Measurements from ENCODE around the gene FAM163A. TPM values are rescaled to one million over a fixed set of nuclear protein-coding genes. Genes with fewer than 3 reads are reported as not detected.

Gene FAM163A
- total and polyA plus RNA-seq, 2 donors (not counting 1 experiment from before 2014, with no cell fraction given): not detected

DNA sequence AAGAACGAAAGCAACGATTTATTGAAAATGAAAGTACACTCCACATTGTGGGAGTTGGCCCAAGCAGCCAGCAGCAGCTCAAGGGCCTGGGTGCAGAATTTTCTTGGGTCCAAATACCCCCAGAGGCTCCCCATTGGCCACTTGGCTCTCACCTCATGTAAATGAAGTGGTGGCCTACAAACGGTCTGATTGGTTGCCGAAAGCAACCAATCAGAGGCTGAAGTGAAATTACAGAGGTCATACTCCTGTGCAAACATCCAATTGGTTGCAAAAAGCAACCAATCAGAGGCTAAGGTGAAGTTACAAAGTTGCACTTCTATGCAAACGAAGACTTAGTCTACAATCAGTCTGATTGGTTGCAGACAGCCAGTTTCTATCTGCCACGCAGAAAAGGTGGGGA, 31.9 kb downstream of the FAM163A start:
- Histone ChIP-seq H3K9ac (ENCODE audit: insufficient read depth, low read length) (no peak overlapping the region), H3K4me1 (ENCODE audit: control insufficient read depth, extremely low read depth, insufficient read depth, low read length) (no peaks in the 10 kb centered on the region), H3K27me3 (ENCODE audit: control insufficient read depth, insufficient read depth, low read length) (peaks cover 5% of the 10 kb centered on the region), H3K79me2 (ENCODE audit: control insufficient read depth, insufficient read depth, low read length) (no peaks in the 10 kb centered on the region), H3K4me2 (ENCODE audit: extremely low read depth, insufficient read depth, low read length) (no peak overlapping the region), H3K4me3 (replicated peaks in 1 of 4; ENCODE audit: control extremely low read depth in 1 of 4, insufficient read depth in 1 of 4, low read depth in 3 of 4, low read length in 4 of 4) (no peak overlapping the region), H3K9me3 (ENCODE audit: control insufficient read depth, insufficient read depth, low read depth, low read length) (no peaks in the 10 kb centered on the region), H2AFZ (ENCODE audit: low read length) (no peak overlapping the region), H3K27ac (ENCODE audit: insufficient read depth, low read length) (no peak overlapping the region), H4K20me1 (ENCODE audit: control insufficient read depth, extremely low read depth, insufficient read depth, low read length) (no peaks in the 10 kb centered on the region), H3K36me3 (ENCODE audit: control insufficient read depth, insufficient read depth, low read length) (no peaks in the 10 kb centered on the region)
- DNase-seq (ENCODE audit: low read depth in 2 of 2): no peak
- TF ChIP-seq, protein P1, sequence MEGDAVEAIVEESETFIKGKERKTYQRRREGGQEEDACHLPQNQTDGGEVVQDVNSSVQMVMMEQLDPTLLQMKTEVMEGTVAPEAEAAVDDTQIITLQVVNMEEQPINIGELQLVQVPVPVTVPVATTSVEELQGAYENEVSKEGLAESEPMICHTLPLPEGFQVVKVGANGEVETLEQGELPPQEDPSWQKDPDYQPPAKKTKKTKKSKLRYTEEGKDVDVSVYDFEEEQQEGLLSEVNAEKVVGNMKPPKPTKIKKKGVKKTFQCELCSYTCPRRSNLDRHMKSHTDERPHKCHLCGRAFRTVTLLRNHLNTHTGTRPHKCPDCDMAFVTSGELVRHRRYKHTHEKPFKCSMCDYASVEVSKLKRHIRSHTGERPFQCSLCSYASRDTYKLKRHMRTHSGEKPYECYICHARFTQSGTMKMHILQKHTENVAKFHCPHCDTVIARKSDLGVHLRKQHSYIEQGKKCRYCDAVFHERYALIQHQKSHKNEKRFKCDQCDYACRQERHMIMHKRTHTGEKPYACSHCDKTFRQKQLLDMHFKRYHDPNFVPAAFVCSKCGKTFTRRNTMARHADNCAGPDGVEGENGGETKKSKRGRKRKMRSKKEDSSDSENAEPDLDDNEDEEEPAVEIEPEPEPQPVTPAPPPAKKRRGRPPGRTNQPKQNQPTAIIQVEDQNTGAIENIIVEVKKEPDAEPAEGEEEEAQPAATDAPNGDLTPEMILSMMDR (conservative IDR thresholded peaks at IDR 0.05 in 1 of 2, IDR thresholded peaks at IDR 0.05 in 1 of 2; ENCODE audit: low read depth in 1 of 2, low read length in 2 of 2): no peak
- no peak for TF ChIP-seq EZH2 (IDR thresholded peaks at IDR 0.05; ENCODE audit: low read length, missing control alignments)

DNA sequence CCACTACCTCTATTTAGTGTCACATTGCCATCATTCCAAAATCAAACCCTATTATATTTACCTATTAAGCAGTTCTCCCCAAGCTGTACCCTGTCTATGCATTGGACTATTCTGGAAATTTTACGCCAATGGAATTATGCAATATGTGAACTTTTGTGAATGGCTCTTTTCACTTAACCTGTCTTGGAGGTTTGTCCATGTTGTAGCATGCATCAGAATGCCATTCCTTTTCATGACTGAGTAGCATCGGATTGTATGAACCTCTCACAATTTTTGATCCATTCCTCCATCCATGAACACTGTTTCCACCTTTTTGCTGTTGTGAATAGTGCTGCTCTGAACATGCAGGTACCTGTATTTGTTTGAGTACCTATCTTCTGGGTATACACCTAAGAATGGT, 33.7 kb downstream of the FAM163A start:
- TF ChIP-seq EZH2 (IDR thresholded peaks at IDR 0.05; ENCODE audit: low read length, missing control alignments): no peak
- TF ChIP-seq, protein P1 (conservative IDR thresholded peaks at IDR 0.05 in 1 of 2, IDR thresholded peaks at IDR 0.05 in 1 of 2; ENCODE audit: low read depth in 1 of 2, low read length in 2 of 2): no peak
- Histone ChIP-seq H3K27ac (ENCODE audit: insufficient read depth, low read length) (no peak overlapping the region), H3K9ac (ENCODE audit: insufficient read depth, low read length) (no peak overlapping the region)

DNA sequence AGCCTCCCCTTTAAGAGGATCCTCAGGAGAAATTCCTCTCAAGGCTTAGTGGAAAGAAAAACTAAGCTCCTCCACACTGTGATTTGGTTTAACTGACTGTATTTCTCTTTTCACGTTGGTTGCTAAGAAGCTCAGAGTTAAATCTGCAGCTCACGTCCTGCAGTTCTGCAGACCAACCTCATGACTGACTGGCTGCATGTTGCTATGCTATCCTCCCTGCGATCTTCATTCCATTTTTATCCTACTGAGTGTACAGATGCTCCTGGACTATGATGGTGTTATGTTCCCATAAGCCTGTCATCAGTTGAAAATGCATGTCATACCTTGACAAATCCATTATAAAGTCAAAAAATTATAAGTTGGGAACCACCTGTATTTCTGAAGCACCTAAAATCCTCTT, 34.6 kb downstream of the FAM163A start:
- H3K36me3 ChIP-seq (ENCODE audit: control insufficient read depth, insufficient read depth, low read length): no peaks in the 10 kb centered on the region
- no peaks in the 10 kb centered on the region for H3K79me2 ChIP-seq (ENCODE audit: control insufficient read depth, insufficient read depth, low read length)
- TF ChIP-seq EZH2 (IDR thresholded peaks at IDR 0.05; ENCODE audit: low read length, missing control alignments): no peak
- TF ChIP-seq, protein P1 (conservative IDR thresholded peaks at IDR 0.05 in 1 of 2, IDR thresholded peaks at IDR 0.05 in 1 of 2; ENCODE audit: low read depth in 1 of 2, low read length in 2 of 2): no peak
- no peaks in the 10 kb centered on the region for H3K9me3 ChIP-seq (ENCODE audit: control insufficient read depth, insufficient read depth, low read depth, low read length)
- no peak overlapping the region for H3K27ac ChIP-seq (ENCODE audit: insufficient read depth, low read length)
- H3K4me2 ChIP-seq (ENCODE audit: extremely low read depth, insufficient read depth, low read length): no peak overlapping the region
- no peaks in the 10 kb centered on the region for H3K4me1 ChIP-seq (ENCODE audit: control insufficient read depth, extremely low read depth, insufficient read depth, low read length)
- no peak overlapping the region for H2AFZ ChIP-seq (ENCODE audit: low read length)
- no peaks in the 10 kb centered on the region for H4K20me1 ChIP-seq (ENCODE audit: control insufficient read depth, extremely low read depth, insufficient read depth, low read length)
- H3K9ac ChIP-seq (ENCODE audit: insufficient read depth, low read length): no peak overlapping the region
- no peak for DNase-seq (ENCODE audit: low read depth in 2 of 2)
- H3K27me3 ChIP-seq (ENCODE audit: control insufficient read depth, insufficient read depth, low read length): peaks cover 10% of the 10 kb centered on the region
- H3K4me3 ChIP-seq (replicated peaks in 1 of 4; ENCODE audit: control extremely low read depth in 1 of 4, insufficient read depth in 1 of 4, low read depth in 3 of 4, low read length in 4 of 4): no peak overlapping the region

More for the DNA sequence above, 33.7 kb downstream of the FAM163A start:
- H2AFZ ChIP-seq (ENCODE audit: low read length): no peak overlapping the region
- H4K20me1 ChIP-seq (ENCODE audit: control insufficient read depth, extremely low read depth, insufficient read depth, low read length): no peaks in the 10 kb centered on the region
- H3K79me2 ChIP-seq (ENCODE audit: control insufficient read depth, insufficient read depth, low read length): no peaks in the 10 kb centered on the region
- H3K36me3 ChIP-seq (ENCODE audit: control insufficient read depth, insufficient read depth, low read length): no peaks in the 10 kb centered on the region
- H3K9me3 ChIP-seq (ENCODE audit: control insufficient read depth, insufficient read depth, low read depth, low read length): no peaks in the 10 kb centered on the region
- peaks cover 8% of the 10 kb centered on the region for H3K27me3 ChIP-seq (ENCODE audit: control insufficient read depth, insufficient read depth, low read length)
- H3K4me2 ChIP-seq (ENCODE audit: extremely low read depth, insufficient read depth, low read length): no peak overlapping the region
- H3K4me3 ChIP-seq (replicated peaks in 1 of 4; ENCODE audit: control extremely low read depth in 1 of 4, insufficient read depth in 1 of 4, low read depth in 3 of 4, low read length in 4 of 4): no peak overlapping the region
- DNase-seq (ENCODE audit: low read depth in 2 of 2): no peak
- H3K4me1 ChIP-seq (ENCODE audit: control insufficient read depth, extremely low read depth, insufficient read depth, low read length): no peaks in the 10 kb centered on the region

Data from fibroblast of lung (primary cell).